Neural cell (in vitro differentiated cells): ENCODE results near the gene PRXL2B. TPM values are rescaled to one million over a fixed set of nuclear protein-coding genes. Genes with fewer than 3 reads are reported as not detected.

Experiments
- H2AFZ ChIP-seq: fragments of 200-600, 300-800 bp; sonication (generic), shearing (Covaris generic); 2 replicates; pipeline ENCODE4 v1.6.0; 2014; ENCODE audit warnings: low read depth, mild to moderate bottlenecking, antibody characterized with exemption, low read length, moderate library complexity
- H3F3A ChIP-seq: fragments of 200-600 bp; shearing (Covaris generic); 2 replicates; pipeline ENCODE4 v1.6.1; 2016; ENCODE audit warnings: mild to moderate bottlenecking, moderate library complexity, mixed read lengths, antibody characterized with exemption, low read length; ENCODE audit not compliant: insufficient read depth, poor library complexity, severe bottlenecking
- H3K27ac ChIP-seq: fragments of 200-600, 300-800 bp; sonication (generic), shearing (Covaris generic); 2 replicates; pipeline ENCODE4 v1.5.1; 2014; ENCODE audit warnings: mild to moderate bottlenecking, low read length, moderate library complexity
- H3K27me3 ChIP-seq: fragments of 300-800, 200-600 bp; sonication (generic), shearing (Covaris generic); 2 replicates; pipeline ENCODE4 v1.6.0; 2014; ENCODE audit warnings: mild to moderate bottlenecking, low read depth, low read length, moderate library complexity; ENCODE audit not compliant: insufficient read depth
- H3K36me3 ChIP-seq: fragments of 300-800, 200-600 bp; sonication (generic), shearing (Covaris generic); 2 replicates; pipeline ENCODE4 v1.5.1; 2014; ENCODE audit warnings: mild to moderate bottlenecking, antibody characterized with exemption, low read length, moderate library complexity; ENCODE audit not compliant: insufficient read depth
- H3K4me2 ChIP-seq: fragments of 300-800, 200-600 bp; sonication (generic), shearing (Covaris generic); 2 replicates; pipeline ENCODE4 v1.6.0; 2014; ENCODE audit warnings: mild to moderate bottlenecking, low read length
- H3K4me3 ChIP-seq: fragments of 300-800, 200-600 bp; sonication (generic), shearing (Covaris generic); 2 replicates; pipeline ENCODE4 v1.5.1; 2014; ENCODE audit warnings: mild to moderate bottlenecking, low read length, moderate library complexity
- H3K79me2 ChIP-seq: fragments of 200-600 bp; shearing (Covaris generic); replicated peaks from 2 replicates; pipeline ENCODE4 v1.6.0; 2014; ENCODE audit warnings: mild to moderate bottlenecking, low read length, moderate library complexity; ENCODE audit not compliant: insufficient read depth
- H3K9ac ChIP-seq: fragments of 300-800, 200-600 bp; sonication (generic), shearing (Covaris generic); 2 replicates; pipeline ENCODE4 v1.6.1; 2016; ENCODE audit warnings: mild to moderate bottlenecking, low read length, mixed read lengths
- H3K9me2 ChIP-seq: fragments of 200-600 bp; shearing (Covaris generic); 2 replicates; pipeline ENCODE4 v1.6.1; 2016; ENCODE audit warnings: mild to moderate bottlenecking, low read length, mixed read lengths; ENCODE audit not compliant: insufficient read depth
- H3K9me3 ChIP-seq: fragments of 200-600, 300-800 bp; sonication (generic), shearing (Covaris generic); 2 replicates; pipeline ENCODE4 v1.6.1; 2016; ENCODE audit warnings: mild to moderate bottlenecking, mixed run types, low read length, moderate library complexity, mixed read lengths
- H4K20me1 ChIP-seq: fragments of 200-600 bp; shearing (Covaris generic); 2 replicates; pipeline ENCODE4 v1.6.1; 2016; ENCODE audit warnings: mild to moderate bottlenecking, mixed run types; ENCODE audit not compliant: insufficient read depth
- CTCF ChIP-seq: fragments of 450-650 bp; IDR thresholded peaks from 2 replicates; pipeline ENCODE4 v1.5.1; 2014; ENCODE audit warnings: antibody characterized with exemption, mild to moderate bottlenecking, moderate library complexity; ENCODE audit not compliant: poor library complexity, severe bottlenecking
- EP300 ChIP-seq: fragments of 450-650 bp; conservative IDR thresholded peaks from 2 replicates; pipeline ENCODE4 v1.6.1; 2014; ENCODE audit warnings: antibody characterized with exemption, mild to moderate bottlenecking, moderate library complexity; ENCODE audit not compliant: poor library complexity, severe bottlenecking
- EZH2 ChIP-seq: fragments of 200-600, 300-800 bp; shearing (Covaris generic), sonication (generic); IDR thresholded peaks from 2 replicates; pipeline ENCODE4 v1.6.1; 2014; ENCODE audit warnings: antibody characterized with exemption, low read length, borderline replicate concordance, mild to moderate bottlenecking; ENCODE audit not compliant: insufficient read depth, poor library complexity, severe bottlenecking
- MXI1 ChIP-seq: fragments of 450-650 bp; conservative IDR thresholded peaks from 2 replicates; pipeline ENCODE4 v1.6.1; 2014; ENCODE audit warnings: antibody characterized with exemption, mild to moderate bottlenecking; ENCODE audit not compliant: poor library complexity, severe bottlenecking
- POLR2AphosphoS5 ChIP-seq: IDR thresholded peaks from 2 replicates; pipeline ENCODE4 v1.6.1; 2012
- RAD21 ChIP-seq: fragments of 450-650 bp; conservative IDR thresholded peaks from 2 replicates; pipeline ENCODE4 v1.6.1; 2014; ENCODE audit warnings: antibody characterized with exemption, mild to moderate bottlenecking, moderate library complexity
- REST ChIP-seq: IDR thresholded peaks from 2 replicates; pipeline ENCODE4 v1.6.1; 2012; ENCODE audit warnings: borderline replicate concordance
- SMC3 ChIP-seq: fragments of 450-650 bp; conservative IDR thresholded peaks from 2 replicates; pipeline ENCODE4 v1.6.1; 2014; ENCODE audit warnings: antibody characterized with exemption, mild to moderate bottlenecking, moderate library complexity; ENCODE audit not compliant: poor library complexity
- TAF1 ChIP-seq: IDR thresholded peaks from 2 replicates; pipeline ENCODE4 v1.6.1; 2012; ENCODE audit warnings: low read depth
- polyA plus RNA-seq: library from polyadenylated mRNA; depleted of rRNA; stranded (reverse); fragments of >200 nt; gene quantifications from 2 replicates; pipeline ENCODE4 v1.2.3, GENCODE V29; 2014

The PRXL2B gene
- polyA plus RNA-seq, 1 donor from 2014 or later: 29.0 TPM

GRCh38 chr1:2555634-2556276 is 30.8 kb upstream of the PRXL2B start:
- Histone ChIP-seq H3K4me3 (no peak overlapping the region), H3K27ac (no peak overlapping the region), H2AFZ (no peak overlapping the region)

GRCh38 chr1:2556277-2556677 is 30.3 kb upstream of the PRXL2B start, which contains the start of gene TNFRSF14:
TNFRSF14 (plus strand) TSS chr1:2556371; CDS start chr1:2556665, 294 bp downstream.
- Histone ChIP-seq H3K4me3 (no peak within 1 kb of the TSS), H2AFZ (no peak within 1 kb of the TSS), H3F3A (no peaks in the 10 kb centered on the region), H3K27me3 (no peaks in the 10 kb centered on the region), H3K27ac (no peak within 1 kb of the TSS), H3K9me2 (no peaks in the 10 kb centered on the region), H3K79me2 (no peaks in the 10 kb centered on the region), H3K4me2 (no peak within 1 kb of the TSS), H3K9me3 (no peaks in the 10 kb centered on the region), H3K36me3 (no peaks in the 10 kb centered on the region), H3K9ac (no peak within 1 kb of the TSS), H4K20me1 (no peaks in the 10 kb centered on the region)
- TF ChIP-seq MXI1: no peak
- TF ChIP-seq POLR2AphosphoS5: no peak
- TF ChIP-seq TAF1: no peak

More at GRCh38 chr1:2555634-2556276, 30.8 kb upstream of the PRXL2B start:
- H3K9ac ChIP-seq: no peak overlapping the region
- H3K79me2 ChIP-seq: no peaks in the 10 kb centered on the region
- no peak overlapping the region for H3K4me2 ChIP-seq
- no peak for TF ChIP-seq CTCF
- TF ChIP-seq MXI1: no peak
- no peak for TF ChIP-seq RAD21
- no peak for TF ChIP-seq EP300
- no peak for TF ChIP-seq SMC3
- TF ChIP-seq TAF1: no peak
- no peak for TF ChIP-seq EZH2
- TF ChIP-seq POLR2AphosphoS5: no peak
- TF ChIP-seq REST: no peak
- H4K20me1 ChIP-seq: no peaks in the 10 kb centered on the region
- no peaks in the 10 kb centered on the region for H3K9me2 ChIP-seq
- H3K27me3 ChIP-seq: no peaks in the 10 kb centered on the region
- no peaks in the 10 kb centered on the region for H3F3A ChIP-seq
- H3K9me3 ChIP-seq: no peaks in the 10 kb centered on the region
- no peaks in the 10 kb centered on the region for H3K36me3 ChIP-seq
